ENCODE data around the gene WRAP73.

- no peak for TF ChIP-seq POLR2AphosphoS5 (IDR thresholded peaks at IDR 0.05)
- TF ChIP-seq CTCF (IDR thresholded peaks at IDR 0.05) = no peak
- TF ChIP-seq POLR2A (IDR thresholded peaks at IDR 0.05) = no peak
Measured at GRCh38 chr1:3688356-3689137, 38.6 kb upstream of the WRAP73 start.
